Measurements from ENCODE around the gene HNRNPM.
"Not testable (repeated sequence)": the region's sequence is repeated elsewhere in the genome, so short reads cannot be mapped to it uniquely, and the experiment has no call there.

HNRNPM gene, protein sequence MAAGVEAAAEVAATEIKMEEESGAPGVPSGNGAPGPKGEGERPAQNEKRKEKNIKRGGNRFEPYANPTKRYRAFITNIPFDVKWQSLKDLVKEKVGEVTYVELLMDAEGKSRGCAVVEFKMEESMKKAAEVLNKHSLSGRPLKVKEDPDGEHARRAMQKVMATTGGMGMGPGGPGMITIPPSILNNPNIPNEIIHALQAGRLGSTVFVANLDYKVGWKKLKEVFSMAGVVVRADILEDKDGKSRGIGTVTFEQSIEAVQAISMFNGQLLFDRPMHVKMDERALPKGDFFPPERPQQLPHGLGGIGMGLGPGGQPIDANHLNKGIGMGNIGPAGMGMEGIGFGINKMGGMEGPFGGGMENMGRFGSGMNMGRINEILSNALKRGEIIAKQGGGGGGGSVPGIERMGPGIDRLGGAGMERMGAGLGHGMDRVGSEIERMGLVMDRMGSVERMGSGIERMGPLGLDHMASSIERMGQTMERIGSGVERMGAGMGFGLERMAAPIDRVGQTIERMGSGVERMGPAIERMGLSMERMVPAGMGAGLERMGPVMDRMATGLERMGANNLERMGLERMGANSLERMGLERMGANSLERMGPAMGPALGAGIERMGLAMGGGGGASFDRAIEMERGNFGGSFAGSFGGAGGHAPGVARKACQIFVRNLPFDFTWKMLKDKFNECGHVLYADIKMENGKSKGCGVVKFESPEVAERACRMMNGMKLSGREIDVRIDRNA

DNA sequence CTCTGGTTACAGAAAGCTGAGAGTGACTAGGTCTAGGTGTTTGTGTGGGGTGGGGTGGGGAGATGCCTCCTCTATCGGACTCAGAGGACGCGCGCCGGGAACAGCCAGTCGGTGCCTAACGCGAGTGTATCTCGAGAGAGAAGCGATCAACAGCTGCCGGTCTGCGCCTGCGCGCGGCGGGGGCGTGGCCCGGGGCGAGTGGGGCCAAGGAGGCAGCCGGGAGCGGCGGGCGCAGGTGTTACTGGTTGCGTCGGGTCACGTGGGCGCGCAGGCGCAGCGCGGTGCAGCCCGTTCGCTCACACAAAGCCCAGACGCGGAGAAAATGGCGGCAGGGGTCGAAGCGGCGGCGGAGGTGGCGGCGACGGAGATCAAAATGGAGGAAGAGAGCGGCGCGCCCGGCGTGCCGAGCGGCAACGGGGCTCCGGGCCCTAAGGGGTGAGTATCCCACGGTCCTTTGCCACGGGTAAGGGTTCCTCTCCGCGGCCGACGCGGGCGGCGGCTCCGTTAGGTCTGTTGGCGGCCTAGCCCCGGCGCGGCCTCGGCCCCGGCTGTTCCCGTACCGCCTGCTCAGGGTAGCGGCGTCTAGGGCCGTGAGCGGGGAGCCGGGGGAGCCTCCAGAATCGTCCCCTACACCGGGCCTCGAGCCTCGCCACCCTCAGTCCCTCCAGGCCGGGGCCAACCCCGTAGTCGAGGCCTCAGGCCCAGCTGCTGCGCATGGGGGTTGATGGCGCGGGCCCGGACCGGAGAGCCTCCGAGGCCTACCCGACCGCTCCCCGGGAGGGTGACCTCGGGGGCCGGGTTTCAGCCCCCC, at the start of gene HNRNPM:
TSS of gene HNRNPM (plus strand) at position 299 of the 811 bp plus-strand sequence. CDS start at position 323, 24 bp downstream.
- peak; percentile 97 for DNase-seq (ENCODE audit: low spot score)

DNA sequence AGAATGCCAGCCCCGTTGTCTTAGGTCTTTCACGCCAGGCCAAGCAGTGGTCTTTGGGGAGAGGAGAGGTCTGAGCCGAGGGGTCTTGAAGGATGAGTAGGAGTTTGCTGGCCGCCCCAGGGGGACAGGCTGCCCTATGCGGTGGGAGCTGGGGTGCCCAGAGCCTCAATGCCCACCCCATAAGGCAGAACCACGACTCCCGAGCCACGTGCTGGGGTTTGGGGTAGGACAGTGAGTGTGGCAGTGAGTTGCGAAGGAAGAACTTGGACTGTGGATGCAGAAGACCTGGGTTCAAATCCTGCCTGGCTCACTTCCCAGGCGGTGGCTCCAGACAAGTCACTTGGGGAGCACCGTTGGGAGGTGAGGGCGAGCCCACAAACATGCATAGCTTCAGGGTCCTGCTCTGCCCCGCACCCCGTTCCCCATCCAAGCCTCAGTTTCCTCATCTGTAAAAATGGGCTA, 49.1 kb upstream of the HNRNPM start:
- DNase-seq (ENCODE audit: low spot score), result no peak

DNA sequence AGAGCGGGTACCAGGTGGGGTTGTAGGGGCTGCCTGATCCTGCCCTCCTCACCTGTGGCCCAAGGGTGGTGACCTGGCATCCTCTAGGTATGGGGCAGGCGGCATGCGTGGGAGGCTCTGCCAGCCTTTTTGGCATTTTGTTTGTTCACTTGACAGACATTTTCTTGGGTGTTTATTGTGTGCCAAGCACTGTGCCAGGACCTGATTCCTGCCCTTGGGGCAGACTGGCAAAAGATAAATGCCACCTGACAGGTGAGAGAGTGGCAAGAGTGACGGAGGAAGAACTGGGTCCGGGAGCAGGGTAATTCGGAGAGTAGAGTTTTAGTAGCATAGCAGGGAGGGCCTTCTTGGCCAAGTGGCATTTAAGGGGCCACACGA, 48.6 kb upstream of the HNRNPM start:
- no peak for DNase-seq (ENCODE audit: low spot score)

DNA sequence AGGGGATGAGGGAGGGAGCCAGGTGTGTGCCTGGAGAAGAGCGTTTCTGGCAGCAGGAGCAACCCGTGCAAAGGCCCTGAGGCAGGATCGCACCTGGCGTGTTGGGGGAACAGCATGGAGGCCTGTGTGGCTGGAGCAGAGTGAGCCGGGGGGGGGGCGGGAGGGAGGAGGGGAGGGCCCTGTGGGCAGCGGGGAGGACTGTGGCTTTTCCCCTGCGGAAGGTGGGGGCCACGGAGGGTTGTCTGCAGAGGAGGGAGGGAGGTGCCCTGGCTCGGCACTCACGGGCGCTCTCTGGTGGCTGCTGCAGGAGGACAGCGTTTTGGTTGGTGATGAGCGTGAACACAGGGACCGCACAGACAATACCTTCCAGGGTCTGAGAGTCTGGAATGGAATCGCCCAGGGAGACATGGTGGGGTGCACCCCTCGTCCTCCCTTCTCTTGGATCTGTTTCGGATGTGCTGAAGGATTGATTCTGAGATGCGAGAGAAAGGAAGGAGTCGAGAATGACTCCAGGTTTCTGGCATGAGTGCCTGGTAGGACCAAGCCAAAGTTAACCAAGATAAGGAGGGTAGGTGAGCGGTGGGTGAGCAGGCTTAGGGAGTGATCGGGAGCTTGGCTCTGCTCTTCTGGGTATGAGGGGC, 48.1 kb upstream of the HNRNPM start:
- no peak for DNase-seq (ENCODE audit: low spot score)

DNA sequence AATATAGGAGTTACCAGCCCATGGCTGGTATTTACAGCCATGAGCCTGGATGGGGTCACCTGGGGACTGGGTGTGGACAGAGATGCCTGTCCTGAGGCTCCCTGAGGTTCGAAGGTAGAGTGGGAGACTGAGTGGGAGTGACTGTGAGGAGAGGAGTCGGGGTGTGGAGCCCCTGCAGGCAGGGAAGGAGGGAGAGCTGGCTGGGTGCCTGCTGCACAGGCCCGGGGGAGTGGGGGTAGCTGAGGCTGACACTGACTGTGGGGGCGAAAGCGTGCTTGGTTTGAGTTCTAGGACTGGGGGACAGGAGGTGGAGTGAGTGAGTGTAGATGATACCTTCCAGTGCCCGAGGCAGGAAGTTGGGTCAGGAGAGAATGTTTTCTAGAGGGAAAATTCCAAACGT, 47.5 kb upstream of the HNRNPM start:
- DNase-seq (ENCODE audit: low spot score), result no peak

DNA sequence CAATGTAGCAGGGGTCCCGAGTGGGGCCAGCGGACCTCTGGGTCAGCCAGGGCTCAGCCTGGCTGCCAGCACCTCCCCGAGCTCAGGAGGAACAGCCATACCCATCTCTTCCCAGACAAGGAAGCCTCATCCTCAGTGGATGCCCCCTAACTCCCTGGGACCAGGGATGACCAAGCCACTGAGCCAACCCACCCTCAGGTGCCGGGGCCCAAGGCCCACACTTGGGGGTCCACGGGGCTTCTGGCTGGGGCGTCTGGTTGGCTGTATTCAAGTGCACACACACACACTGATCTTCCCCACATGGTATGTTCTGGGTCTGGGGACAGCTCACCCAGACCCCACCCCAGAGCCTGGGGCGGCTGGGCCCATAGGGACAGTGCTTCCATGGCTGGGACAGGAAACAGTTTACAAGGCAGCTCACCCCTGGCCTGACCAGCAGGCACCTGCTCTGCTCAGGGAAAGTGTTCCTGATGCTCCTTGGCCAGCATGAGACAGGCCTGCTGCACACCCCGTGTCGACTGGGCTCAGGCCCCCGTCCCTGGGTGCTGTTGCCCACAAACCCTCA, 46.9 kb upstream of the HNRNPM start:
- DNase-seq (ENCODE audit: low spot score), result no peak

DNA sequence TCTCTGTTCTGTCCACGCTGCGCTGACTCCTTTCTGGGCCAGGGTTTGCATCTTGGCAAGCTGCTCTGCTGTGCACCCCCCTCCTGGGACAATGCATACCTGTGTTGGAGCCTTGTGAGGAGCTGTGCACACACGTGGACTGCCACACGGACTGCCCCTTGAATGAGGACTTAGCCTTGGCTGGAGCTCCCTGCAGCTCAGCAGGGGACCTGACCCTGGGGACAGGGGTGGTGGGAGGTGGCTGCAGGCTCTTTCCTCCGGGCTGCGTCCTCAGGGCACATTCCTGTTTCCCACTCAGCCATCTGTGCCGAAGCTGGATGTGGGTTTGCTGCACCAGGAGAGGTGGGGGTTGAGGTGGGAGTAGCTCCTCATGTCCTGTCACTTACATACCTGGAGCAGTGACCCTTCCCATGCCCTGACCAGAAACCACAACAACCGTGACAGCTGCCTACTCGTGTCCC, 46.4 kb upstream of the HNRNPM start:
- no peak for DNase-seq (ENCODE audit: low spot score)

DNA sequence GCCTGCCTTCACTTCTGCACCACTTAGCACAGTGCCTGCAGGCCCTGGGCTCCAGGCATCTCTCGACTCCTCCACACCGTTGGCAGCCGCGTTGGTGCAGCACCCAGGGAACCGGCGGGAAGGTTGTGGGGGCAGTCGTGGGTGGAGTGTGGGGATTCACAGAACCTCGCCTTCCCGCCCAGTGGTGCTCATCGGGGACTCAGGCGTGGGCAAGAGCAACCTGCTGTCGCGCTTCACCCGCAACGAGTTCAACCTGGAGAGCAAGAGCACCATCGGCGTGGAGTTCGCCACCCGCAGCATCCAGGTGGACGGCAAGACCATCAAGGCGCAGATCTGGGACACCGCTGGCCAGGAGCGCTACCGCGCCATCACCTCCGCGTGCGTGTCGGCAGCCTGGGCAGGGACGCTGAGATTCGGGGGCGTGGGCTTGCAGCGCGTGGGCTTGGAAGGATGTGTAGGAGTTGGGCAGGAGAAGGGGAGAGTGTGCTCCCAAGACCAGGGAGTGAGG, 45.0 kb upstream of the HNRNPM start:
- DNase-seq (ENCODE audit: low spot score), result no peak

DNA sequence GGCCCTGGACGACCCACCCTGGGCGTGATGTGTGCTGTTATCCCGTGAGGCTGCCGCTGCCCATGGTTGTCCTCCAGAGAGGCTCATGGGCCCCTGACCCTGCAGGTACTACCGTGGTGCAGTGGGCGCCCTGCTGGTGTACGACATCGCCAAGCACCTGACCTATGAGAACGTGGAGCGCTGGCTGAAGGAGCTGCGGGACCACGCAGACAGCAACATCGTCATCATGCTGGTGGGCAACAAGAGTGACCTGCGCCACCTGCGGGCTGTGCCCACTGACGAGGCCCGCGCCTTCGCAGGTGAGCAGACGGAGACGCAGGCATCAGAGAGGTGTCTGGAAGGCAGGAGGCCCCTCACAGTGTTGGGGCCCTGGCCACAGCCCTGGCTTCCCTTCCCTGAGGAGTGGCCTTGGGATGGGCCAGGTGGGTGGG, 42.8 kb upstream of the HNRNPM start:
- DNase-seq (ENCODE audit: low spot score), result no peak

DNA sequence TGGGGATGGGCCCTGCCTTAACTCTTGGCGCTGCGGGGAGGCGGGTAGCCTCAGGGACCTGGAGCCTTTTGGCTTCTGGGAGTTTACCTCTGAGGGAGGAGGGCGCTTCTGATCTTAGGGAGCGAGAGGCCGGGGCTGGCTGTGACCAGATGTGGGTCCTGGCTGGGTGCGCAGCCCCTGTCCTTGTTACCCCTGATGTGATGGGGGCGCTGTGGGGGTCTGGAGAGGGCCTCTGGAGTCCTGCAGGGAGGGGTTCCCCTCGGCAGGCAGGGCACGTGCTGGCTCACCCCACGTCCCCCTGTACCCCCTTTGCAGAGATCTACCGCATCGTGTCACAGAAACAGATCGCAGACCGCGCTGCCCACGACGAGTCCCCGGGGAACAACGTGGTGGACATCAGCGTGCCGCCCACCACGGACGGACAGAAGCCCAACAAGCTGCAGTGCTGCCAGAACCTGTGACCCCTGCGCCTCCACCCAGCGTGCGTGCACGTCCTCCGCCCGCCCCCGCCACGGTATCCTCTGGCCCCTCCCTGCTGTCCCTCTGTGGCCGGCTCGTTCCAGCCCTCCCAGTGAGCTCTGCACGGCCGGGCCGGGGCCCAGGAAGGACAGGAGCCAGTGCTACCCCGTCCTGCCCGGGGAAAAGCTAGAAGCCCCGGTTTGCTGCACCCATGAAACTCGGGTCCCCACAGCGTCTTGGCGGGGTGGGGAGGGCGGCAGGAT, 41.5 kb upstream of the HNRNPM start:
- no peak for DNase-seq (ENCODE audit: low spot score)

DNA sequence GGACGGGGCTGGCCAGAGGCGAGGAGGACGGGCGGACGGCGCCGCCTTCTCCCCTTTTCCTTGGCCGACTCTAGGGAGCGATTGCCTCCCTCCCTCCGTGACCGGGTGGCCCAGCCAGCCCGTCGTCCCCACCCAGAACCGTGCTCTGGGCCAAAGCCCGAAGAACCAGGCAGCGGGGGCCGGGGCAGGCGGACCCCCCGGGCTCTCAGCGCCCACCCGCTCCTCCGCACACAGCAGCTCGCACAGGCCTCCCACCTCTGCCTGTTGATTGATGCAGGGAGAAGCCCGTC, 41.0 kb upstream of the HNRNPM start:
- no peak for DNase-seq (ENCODE audit: low spot score)

DNA sequence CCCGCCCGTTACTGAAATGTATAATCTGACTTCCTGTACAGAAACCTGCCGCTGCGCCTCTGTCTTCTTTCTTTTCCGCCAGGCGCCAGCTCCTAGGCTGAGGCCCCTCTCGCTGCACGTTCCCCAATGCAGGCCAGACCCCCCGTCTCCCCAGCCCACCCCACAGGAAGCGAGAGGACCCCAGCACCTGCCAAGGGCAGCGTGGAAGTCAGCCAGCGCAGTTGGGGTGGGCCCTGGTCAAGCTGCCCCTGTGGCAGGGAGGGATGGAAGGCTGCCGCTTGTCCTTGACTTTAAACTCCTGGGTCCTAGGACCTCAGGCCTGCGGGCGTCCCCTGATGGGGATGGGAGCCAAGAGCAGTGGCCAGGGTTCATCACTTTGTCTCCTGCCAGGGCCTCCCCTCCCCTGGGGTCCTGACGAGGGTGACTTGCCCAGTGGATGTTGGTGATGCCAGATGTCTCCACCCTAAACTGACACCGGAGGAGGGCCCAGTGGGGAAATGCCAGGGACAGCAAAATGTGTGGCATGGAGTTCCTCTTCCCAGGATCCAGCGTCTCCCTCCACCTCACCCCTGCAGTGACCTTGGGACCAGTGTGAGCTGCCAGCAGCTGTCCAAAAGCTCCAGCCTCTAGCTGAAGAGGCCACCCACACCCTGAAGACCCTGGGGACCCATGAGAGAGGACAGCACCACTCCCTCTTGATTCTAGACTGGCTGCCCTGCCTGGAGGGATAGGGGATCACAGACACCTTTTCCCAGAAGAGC, 40.2 kb upstream of the HNRNPM start:
- no peak for DNase-seq (ENCODE audit: low spot score)

DNA sequence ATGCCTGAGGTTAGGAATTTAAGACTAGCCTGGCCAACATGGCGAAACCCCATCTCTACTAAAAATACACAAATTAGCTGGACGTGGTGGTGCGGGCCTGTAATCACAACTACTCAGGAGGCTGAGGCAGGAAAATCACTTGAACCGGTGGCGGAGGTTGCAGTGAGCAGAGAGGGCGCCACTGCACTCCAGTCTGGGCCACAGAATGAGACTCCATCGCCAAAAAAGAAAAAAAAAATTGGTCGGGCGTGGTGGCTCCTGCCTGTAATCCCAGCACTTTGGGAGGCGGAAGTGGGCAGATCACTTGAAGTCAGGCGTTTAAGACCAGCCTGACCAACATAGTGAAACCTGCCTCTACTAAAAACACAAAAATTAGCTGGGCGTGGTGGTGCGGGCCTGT, 34.1 kb upstream of the HNRNPM start:
- DNase-seq (ENCODE audit: low spot score), result not testable (repeated sequence)

DNA sequence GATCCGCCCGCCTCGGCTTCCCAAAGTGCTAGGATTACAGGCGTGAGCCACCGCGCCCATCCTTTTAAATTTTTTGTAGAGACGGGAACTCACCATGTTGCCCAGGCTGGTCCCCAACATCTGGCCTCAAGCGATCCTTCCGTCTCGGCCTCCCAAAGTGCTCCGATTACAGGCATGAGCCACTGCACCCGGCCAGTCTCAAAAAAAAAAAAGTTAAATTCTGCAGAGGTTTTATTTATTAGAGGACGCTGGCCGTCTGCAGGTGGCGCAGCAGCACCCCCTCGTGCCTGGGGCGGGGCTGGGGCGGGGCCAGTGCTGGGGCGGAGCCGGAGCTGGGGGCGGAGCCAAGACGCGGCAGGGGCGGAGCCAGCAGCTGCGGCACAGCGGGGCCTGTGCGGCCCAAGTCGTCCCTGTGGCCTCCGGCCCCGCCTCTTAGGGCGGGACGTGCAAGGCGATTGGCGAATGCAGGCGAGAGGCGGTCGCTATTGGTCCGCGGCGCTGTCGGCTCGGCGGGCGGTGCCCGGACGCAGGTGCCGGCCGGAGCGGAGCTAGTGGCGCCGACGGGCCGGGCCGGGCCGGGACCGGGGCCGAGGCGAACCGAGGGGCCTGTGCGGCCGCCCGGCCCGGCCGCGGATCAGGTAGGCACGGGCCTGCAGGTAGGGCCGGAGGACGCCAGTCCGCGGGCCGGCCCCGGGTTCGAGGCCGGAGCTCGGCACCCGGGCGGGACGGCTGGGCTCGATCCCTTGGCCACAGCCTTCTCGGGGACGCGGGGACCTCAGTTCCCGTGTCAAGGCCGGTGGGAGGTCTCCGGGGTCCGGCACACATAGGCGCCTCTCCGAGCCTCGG, 31.8 kb upstream of the HNRNPM start, which contains the start of gene MARCHF2:
TSS of gene MARCHF2 (plus strand) at position 523 of the 846 bp plus-strand sequence. CDS start 8,536 bp downstream, outside the sequence.
- peak; percentile 96 for DNase-seq (ENCODE audit: low spot score)

DNA sequence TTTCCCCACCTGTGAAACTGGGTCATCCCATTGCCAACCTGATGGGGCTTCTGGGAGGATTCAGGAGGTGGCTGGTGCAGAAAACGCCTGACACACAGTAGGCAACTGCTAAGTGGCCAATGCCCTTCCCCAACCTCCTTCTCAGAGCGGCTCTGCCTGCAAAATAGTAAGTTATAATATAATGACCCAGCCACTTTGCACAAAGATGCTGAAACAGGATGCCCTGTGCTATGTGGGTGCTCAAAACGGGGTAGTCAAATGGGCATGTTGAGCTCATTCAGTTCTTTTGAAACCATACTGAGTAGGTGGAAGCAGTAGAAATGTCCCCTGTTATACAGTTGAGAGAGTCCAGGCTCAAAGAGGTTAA, 31.2 kb upstream of the HNRNPM start:
- DNase-seq (ENCODE audit: low spot score), result no peak

DNA sequence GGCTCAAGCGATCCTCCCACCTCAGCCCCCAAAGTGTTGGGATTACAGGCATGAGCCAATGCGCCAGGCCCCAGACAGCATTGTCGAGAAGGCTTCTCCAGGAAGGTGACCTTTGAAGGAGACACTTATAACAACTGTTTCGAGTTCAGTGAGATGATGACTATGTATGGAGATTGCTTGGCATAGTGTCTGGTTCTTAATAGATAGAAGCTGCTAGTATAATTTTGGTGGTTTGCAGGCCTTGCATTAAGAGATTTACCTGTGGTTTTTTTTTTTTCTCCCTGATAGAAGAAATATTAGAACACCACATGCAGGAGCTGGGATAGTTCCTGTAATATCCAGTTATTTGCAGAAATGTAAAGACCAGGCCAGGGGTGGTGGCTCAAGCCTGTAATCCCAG, 28.0 kb upstream of the HNRNPM start:
- no peak for DNase-seq (ENCODE audit: low spot score)

DNA sequence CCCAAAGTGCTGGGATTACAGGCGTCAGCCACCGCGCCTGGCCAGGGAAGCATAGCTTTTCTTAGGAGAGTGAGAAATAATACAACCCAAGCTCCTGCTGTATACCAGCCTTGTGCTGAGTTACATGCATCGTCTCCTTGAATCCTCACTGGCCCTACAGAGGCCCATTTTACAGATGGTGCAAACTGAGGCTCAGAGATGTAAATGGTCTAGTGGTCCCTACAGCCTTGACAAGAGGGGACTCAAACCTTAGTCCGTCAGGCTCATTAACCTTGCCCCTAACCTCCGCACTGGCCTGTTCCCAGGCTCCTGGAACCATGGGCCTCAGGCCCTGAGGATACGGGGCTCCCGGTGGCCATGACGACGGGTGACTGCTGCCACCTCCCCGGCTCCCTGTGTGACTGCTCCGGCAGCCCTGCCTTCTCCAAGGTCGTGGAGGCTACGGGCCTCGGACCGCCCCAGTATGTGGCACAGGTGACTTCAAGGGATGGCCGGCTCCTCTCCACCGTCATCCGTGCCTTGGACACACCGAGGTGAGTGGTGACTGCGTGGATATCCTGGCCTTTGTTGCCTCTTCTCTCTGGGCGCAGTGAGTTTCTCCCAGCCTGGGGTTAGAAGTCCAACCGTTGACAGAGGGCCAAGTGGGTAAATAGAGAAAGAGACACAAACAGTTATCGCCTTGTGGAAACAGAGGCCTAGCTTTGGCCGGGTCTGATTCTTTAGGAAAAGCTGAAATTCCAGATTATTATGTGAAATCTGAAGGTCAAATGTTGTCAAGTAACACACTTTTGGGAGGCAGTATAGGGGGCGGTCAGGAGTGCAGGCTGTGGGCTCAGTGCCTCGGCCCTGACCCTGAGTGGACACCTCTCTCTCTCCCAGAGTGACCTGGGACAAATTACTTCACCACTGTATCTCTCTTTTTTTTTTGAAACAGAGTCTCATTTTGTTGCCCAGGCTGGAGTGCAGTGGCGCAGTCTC, 23.0 kb upstream of the HNRNPM start:
- DNase-seq (ENCODE audit: low spot score), result no peak

DNA sequence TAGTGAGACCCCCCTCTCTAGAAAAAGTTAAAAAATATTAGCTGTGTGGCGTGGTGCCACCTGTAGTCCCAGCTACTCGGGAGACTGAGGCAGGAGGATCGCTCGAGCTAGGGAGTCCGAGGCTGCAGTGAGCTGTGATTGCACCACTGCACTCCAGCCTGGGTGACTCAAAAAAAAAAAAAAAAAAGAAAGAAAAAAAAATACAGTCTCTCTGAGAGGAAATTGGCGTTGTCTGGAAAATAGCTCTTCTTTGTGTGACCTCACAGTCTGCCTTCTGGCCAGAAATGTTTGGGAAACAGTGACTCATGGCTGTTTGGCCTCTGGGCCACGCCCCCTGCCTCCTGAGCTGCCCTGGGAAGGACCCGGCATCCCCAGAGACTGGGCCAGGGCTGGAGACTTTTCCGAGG, 21.0 kb upstream of the HNRNPM start:
- peak; percentile 95 for DNase-seq (ENCODE audit: low spot score)

All from RKO (cell line).